Thoracic aorta endothelial cell (primary cell): ENCODE data around the gene OLIG3. TPM values are rescaled to one million over a fixed set of nuclear protein-coding genes. Genes with fewer than 3 reads are reported as not detected.

Source experiments
- total RNA-seq: library from RNA; depleted of rRNA; stranded (reverse); fragments of >200 nt; gene quantifications from 2 replicates; pipeline ENCODE4 v1.2.3, GENCODE V29; 2012

OLIG3 gene
- not detected in 2 replicates for total RNA-seq

GRCh38 chr6:137494281-137494987 lies at the start of gene OLIG3:
Gene OLIG3, minus strand, starts transcription at chr6:137494394. Its CDS starts 224 bp downstream, at chr6:137494170.

